K562 (cell line): ENCODE data around the gene TTN. TPM values are rescaled to one million over a fixed set of nuclear protein-coding genes. Genes with fewer than 3 reads are reported as not detected.

Source experiments
- ATAC-seq: fragments of 200-7000 bp; cut with Tn5 transposase; 3 replicates; pipeline ENCODE4 v1.9.1; 2020; ENCODE audit warnings: moderate library complexity
- BruUV-seq: library from RNA; stranded (reverse); fragments of 400-500 nt; replicated peaks from 2 replicates; lab custom pipeline; 2021; lab: Mats Ljungman, UMichigan
- CTCF ChIA-PET: fragments of 300-600 bp; formaldehyde crosslinking; extraction: SDS; loops from one replicate; lab custom pipeline; 2021; ENCODE audit warnings: low intra/inter-chr PET ratio; lab: Yijun Ruan, JAX
- POLR2A ChIA-PET: fragments of 300-600, 350-650 bp; sonication (Branson Sonifier 250); formaldehyde crosslinking; extraction: SDS; loops from one replicate; lab custom pipeline; 2021; ENCODE audit warnings: antibody characterized with exemption, inconsistent platforms; lab: Yijun Ruan, JAX
- DNase-seq, 4 experiments: peaks; one replicate each; pipeline versions ENCODE4 v3.0.0 to v3.0.0-alpha.2; 2011 to 2018; ENCODE audit warnings: low spot score in 3 of 4, mixed read lengths in 3 of 4; ENCODE audit errors: extremely low read depth in 1 of 4
- FAIRE-seq: peaks from 2 replicates; lab custom pipeline; 2011; peaks lifted over from hg19 to GRCh38; lab: Jason Lieb, UNC
- H2AFZ ChIP-seq: 2 replicates; pipeline ENCODE4 v1.6.0; 2011; ENCODE audit warnings: low read depth, low read length, control low read depth, inconsistent platforms
- H3K27ac ChIP-seq: fragments of 200-600 bp; 3 replicates; pipeline ENCODE4 v1.8.0; 2011; ENCODE audit warnings: low read depth, mild to moderate bottlenecking, control low read depth, inconsistent platforms, low read length, moderate library complexity, mixed read lengths; ENCODE audit errors: extremely low read depth
- H3K27me3 ChIP-seq, 2 experiments: fragments of 300-600 bp in 1 of 2; 2 replicates in 1 of 2; 3 replicates in 1 of 2; pipeline versions ENCODE4 v1.6.0 to v1.8.0; 2011; ENCODE audit warnings: inconsistent platforms in 2 of 2, low read length in 2 of 2, mild to moderate bottlenecking in 1 of 2, mixed read lengths in 1 of 2, moderate library complexity in 1 of 2; ENCODE audit not compliant: control insufficient read depth in 2 of 2, insufficient read depth in 2 of 2
- H3K36me3 ChIP-seq: fragments of 300-600 bp; 3 replicates; pipeline ENCODE4 v1.8.0; 2011; ENCODE audit warnings: mild to moderate bottlenecking, low read length, inconsistent platforms; ENCODE audit not compliant: control insufficient read depth, insufficient read depth
- H3K4me1 ChIP-seq, 2 experiments: fragments of 200-600 bp in 1 of 2; replicated peaks in 1 of 2; 2 replicates in 1 of 2; 3 replicates in 1 of 2; pipeline versions ENCODE4 v1.5.1 to v1.8.0; 2011; ENCODE audit warnings: inconsistent platforms in 2 of 2, low read length in 2 of 2, mild to moderate bottlenecking in 1 of 2, mixed read lengths in 1 of 2, moderate library complexity in 1 of 2; ENCODE audit not compliant: control insufficient read depth in 2 of 2, insufficient read depth in 2 of 2
- H3K4me2 ChIP-seq: 2 replicates; pipeline ENCODE4 v1.6.1; 2011; ENCODE audit warnings: low read length, control low read depth, inconsistent platforms, mixed read lengths; ENCODE audit not compliant: insufficient read depth
- H3K4me3 ChIP-seq: fragments of 200-600 bp; sonication (generic), shearing (Covaris generic); 2 replicates; pipeline ENCODE4 v1.5.1; 2016; ENCODE audit warnings: control low read depth, inconsistent platforms
- H3K79me2 ChIP-seq: fragments of 200-600 bp; 3 replicates; pipeline ENCODE4 v1.8.0; 2011; ENCODE audit warnings: low read length, inconsistent platforms; ENCODE audit not compliant: control insufficient read depth, insufficient read depth
- H3K9ac ChIP-seq, 2 experiments: 2 replicates each; pipeline versions ENCODE4 v1.6.0 to v1.6.1; 2011; ENCODE audit warnings: low read depth in 2 of 2, low read length in 2 of 2, control low read depth in 1 of 2, inconsistent platforms in 1 of 2, mild to moderate bottlenecking in 1 of 2, mixed read lengths in 1 of 2; ENCODE audit not compliant: insufficient read depth in 1 of 2
- H3K9me1 ChIP-seq: one replicate; pipeline ENCODE4 v1.6.0; 2011; ENCODE audit warnings: inconsistent platforms, mild to moderate bottlenecking, low read length, moderate library complexity; ENCODE audit not compliant: control insufficient read depth, insufficient read depth
- H3K9me3 ChIP-seq: replicated peaks from 2 replicates; pipeline ENCODE4 v1.5.1; 2011; ENCODE audit warnings: low read depth, low read length, inconsistent platforms; ENCODE audit not compliant: control insufficient read depth, insufficient read depth
- H4K20me1 ChIP-seq: replicated peaks from 2 replicates; pipeline ENCODE4 v1.6.1; 2011; ENCODE audit warnings: low read length, inconsistent platforms, mixed read lengths; ENCODE audit not compliant: control insufficient read depth, insufficient read depth
- ATF3 ChIP-seq, 2 experiments: fragments of 450-650 bp in 1 of 2; sonication (generic) in 1 of 2; formaldehyde crosslinking in 1 of 2; IDR thresholded peaks in 1 of 2; conservative IDR thresholded peaks in 1 of 2; 2 replicates each; pipeline versions ENCODE4 v1.6.1 to v1.8.1; 2016 to 2023; ENCODE audit warnings: mild to moderate bottlenecking in 2 of 2, moderate library complexity in 2 of 2, inconsistent platforms in 1 of 2, missing genetic modification reagents in 1 of 2
- KDM1A ChIP-seq, 2 experiments: fragments of 450-650 bp; IDR thresholded peaks; 2 replicates each; pipeline ENCODE4 v1.6.1; 2016; ENCODE audit warnings: mild to moderate bottlenecking in 2 of 2
- TEAD2 ChIP-seq: fragments of 450-650 bp; IDR thresholded peaks from 2 replicates; pipeline ENCODE4 v1.6.1; 2016; ENCODE audit warnings: missing genetic modification characterization, control low read depth, missing compliant biosample characterization
- ZBTB34 ChIP-seq: fragments of 250-450 bp; sonication (Bioruptor Pico); IDR thresholded peaks from 2 replicates; pipeline ENCODE4 v1.8.0; 2021; ENCODE audit warnings: mild to moderate bottlenecking, moderate library complexity
- ZNF175 ChIP-seq: fragments of 200-800 bp; sonication (Bioruptor generic); IDR thresholded peaks from 2 replicates; pipeline ENCODE4 v1.6.1; 2016; ENCODE audit warnings: low read depth, mild to moderate bottlenecking, missing genetic modification characterization, missing compliant biosample characterization
- WGBS: fragments of 100-300 bp; shearing (Covaris generic); methylation state at CpG from one replicate; pipeline ENCODE4 v1.1.6; 2016; ENCODE audit warnings: low coverage, mixed read lengths; ENCODE audit not compliant: insufficient coverage; ENCODE audit errors: missing lambda C conversion rate; 5-methylcytosine and 5-hydroxymethylcytosine counted together
- in situ Hi-C: fragments of 300-500 bp; cut with MboI; formaldehyde crosslinking; loops from 4 replicates; pipeline ENCODE4 v1.15.0; 2018; ENCODE audit warnings: inconsistent platforms, mixed read lengths
- intact Hi-C: fragments of 100-400 bp; cut with micrococcal nuclease; formaldehyde crosslinking; loops from 2 replicates; pipeline ENCODE4 v1.14.2; 2022
- polyA plus RNA-seq, 8 experiments: library from polyadenylated mRNA; depleted of rRNA in 4 of 8; stranded (reverse) in 5 of 8; unstranded in 3 of 8; fragments of >200 nt; fragmentation: Nextera tagmentation in 2 of 8; fragmentation: Illumina TruSeq in 1 of 8; extraction: Ambion mirVana in 2 of 8; extraction: Trizol in 1 of 8; gene quantifications; 2 replicates each; pipeline versions ENCODE4 v1.2.1 to v1.2.3, GENCODE V29; 2011 to 2014; ENCODE audit warnings: inconsistent platforms in 1 of 8, missing spikeins in 1 of 8
- total RNA-seq, 7 experiments: library from RNA; depleted of rRNA in 6 of 7; stranded (reverse); fragments of >200 nt in 6 of 7; fragmentation: Illumina TruSeq in 2 of 7; extraction: Trizol in 2 of 7; gene quantifications; 2 replicates each; pipeline versions ENCODE4 v1.2.1 to v1.2.3, GENCODE V29; 2011 to 2021; ENCODE audit warnings: low replicate concordance in 1 of 7
- TF ChIP-seq, protein P1 (sequence below): fragments of 250-450 bp; sonication (Bioruptor Pico); IDR thresholded peaks from 2 replicates; pipeline ENCODE4 v1.8.0; 2021; ENCODE audit warnings: moderate library complexity, mild to moderate bottlenecking, inconsistent platforms
- TF ChIP-seq, protein P2 (sequence below): fragments of 250-450 bp; sonication (Bioruptor Pico); IDR thresholded peaks from 2 replicates; pipeline ENCODE4 v1.4.0; 2020

TTN gene
- total and polyA plus RNA-seq, 9 of the 15 experiments (the other 6 are each of a cell fraction or from before 2014, with no cell fraction given): under 0.01 to 0.20 (median 0.04) TPM; not detected in 1

DNA sequence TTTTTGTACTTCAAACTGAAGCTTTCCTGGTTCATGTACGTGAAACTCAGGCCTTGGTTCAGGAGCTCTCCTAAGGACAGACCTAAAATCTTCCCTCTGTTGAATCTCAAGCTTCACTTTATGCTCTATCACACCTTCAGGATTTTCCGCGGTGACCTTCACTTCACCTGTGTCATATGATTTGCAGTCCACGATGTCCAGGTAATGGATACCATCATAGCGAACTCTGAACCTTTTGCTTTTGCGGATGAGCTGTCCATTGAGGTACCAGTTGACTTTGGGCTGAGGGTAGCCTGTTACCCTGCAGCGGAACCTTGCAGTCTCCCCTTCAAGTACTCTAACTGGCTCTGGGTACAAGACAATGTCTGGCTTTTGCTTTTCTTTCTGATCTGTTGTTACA is 31.2 kb downstream of the TTN start:
- no peak overlapping the region for H2AFZ ChIP-seq
- no peaks in the 10 kb centered on the region for H4K20me1 ChIP-seq
- no peaks in the 10 kb centered on the region for H3K9me3 ChIP-seq
- WGBS: 3% methylated on average over 7 of the region's 7 CpGs
- in situ Hi-C loops: no loop called here
- no peak overlapping the region for H3K4me3 ChIP-seq
- no peak overlapping the region for H3K27ac ChIP-seq
- ATAC-seq (no peak), DNase-seq (no peak)
- H3K36me3 ChIP-seq: no peaks in the 10 kb centered on the region
- BruUV-seq: no TSS peak
- TF ChIP-seq KDM1A (IDR thresholded peaks at IDR 0.05): no peak
- TF ChIP-seq, all 486 proteins: peak for 0
- Histone ChIP-seq H3K9me1 (no peaks in the 10 kb centered on the region), H3K79me2 (no peaks in the 10 kb centered on the region), H3K4me2 (no peak overlapping the region), H3K27me3 (no peaks in the 10 kb centered on the region), H3K9ac (no peak overlapping the region), H3K4me1 (no peaks in the 10 kb centered on the region)
- POLR2A ChIA-PET: no interaction called here
- intact Hi-C loops: no loop called here
- no peak for FAIRE-seq
- CTCF ChIA-PET: no interaction called here

DNA sequence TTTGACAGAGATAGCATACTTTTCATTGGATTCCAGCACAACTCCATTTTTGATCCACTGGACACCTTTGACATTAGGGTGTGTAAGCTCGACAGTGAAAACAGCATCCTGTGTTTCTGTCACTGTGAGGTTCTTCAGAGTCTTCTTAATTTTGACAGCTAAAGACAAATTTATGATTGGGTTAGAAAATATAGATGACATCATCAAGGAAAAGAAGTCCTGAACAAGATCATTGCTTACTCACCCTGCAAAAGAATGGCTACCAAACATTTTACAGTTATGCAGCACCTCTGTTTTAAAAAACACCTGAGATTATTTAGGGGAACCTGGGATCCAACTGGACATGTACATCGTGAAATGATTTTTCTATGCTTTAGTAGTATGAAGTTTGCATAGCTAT is 36.7 kb downstream of the TTN start:
- ATAC-seq (no peak), FAIRE-seq (no peak), DNase-seq (no peak)
- H3K27me3 ChIP-seq: no peaks in the 10 kb centered on the region
- CTCF ChIA-PET: no interaction called here
- no peaks in the 10 kb centered on the region for H4K20me1 ChIP-seq
- no peak overlapping the region for H3K4me2 ChIP-seq
- no peak overlapping the region for H3K9ac ChIP-seq
- no peak overlapping the region for H2AFZ ChIP-seq
- BruUV-seq: no TSS peak
- in situ Hi-C loops (no loop called here), intact Hi-C loops (no loop called here)
- H3K4me1 ChIP-seq: no peaks in the 10 kb centered on the region
- H3K36me3 ChIP-seq: no peaks in the 10 kb centered on the region
- TF ChIP-seq TEAD2 (tag): no peak
- peak; percentile 55 for TF ChIP-seq ATF3 (IDR thresholded peaks at IDR 0.05)
- no peak for TF ChIP-seq ATF3 (CRISPR knock-in tag; conservative IDR thresholded peaks at IDR 0.05)
- TF ChIP-seq, protein P1, sequence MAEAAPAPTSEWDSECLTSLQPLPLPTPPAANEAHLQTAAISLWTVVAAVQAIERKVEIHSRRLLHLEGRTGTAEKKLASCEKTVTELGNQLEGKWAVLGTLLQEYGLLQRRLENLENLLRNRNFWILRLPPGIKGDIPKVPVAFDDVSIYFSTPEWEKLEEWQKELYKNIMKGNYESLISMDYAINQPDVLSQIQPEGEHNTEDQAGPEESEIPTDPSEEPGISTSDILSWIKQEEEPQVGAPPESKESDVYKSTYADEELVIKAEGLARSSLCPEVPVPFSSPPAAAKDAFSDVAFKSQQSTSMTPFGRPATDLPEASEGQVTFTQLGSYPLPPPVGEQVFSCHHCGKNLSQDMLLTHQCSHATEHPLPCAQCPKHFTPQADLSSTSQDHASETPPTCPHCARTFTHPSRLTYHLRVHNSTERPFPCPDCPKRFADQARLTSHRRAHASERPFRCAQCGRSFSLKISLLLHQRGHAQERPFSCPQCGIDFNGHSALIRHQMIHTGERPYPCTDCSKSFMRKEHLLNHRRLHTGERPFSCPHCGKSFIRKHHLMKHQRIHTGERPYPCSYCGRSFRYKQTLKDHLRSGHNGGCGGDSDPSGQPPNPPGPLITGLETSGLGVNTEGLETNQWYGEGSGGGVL: no peak
- TF ChIP-seq ZBTB34 (CRISPR knock-in tag): no peak
- TF ChIP-seq, protein P2, sequence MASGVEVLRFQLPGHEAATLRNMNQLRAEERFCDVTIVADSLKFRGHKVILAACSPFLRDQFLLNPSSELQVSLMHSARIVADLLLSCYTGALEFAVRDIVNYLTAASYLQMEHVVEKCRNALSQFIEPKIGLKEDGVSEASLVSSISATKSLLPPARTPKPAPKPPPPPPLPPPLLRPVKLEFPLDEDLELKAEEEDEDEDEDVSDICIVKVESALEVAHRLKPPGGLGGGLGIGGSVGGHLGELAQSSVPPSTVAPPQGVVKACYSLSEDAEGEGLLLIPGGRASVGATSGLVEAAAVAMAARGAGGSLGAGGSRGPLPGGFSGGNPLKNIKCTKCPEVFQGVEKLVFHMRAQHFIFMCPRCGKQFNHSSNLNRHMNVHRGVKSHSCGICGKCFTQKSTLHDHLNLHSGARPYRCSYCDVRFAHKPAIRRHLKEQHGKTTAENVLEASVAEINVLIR (CRISPR knock-in tag): no peak
- no peak for TF ChIP-seq ZNF175 (CRISPR knock-in tag)
- no peak overlapping the region for H3K4me3 ChIP-seq
- H3K9me1 ChIP-seq: no peaks in the 10 kb centered on the region
- 0% methylated on average over 2 of the region's 2 CpGs for WGBS
- H3K9me3 ChIP-seq: no peaks in the 10 kb centered on the region
- POLR2A ChIA-PET: interaction anchor here (1.3 kb wide), 1 partner anchor 59 kb away, joined by 4 read pairs; no protein-coding TSS in a partner anchor
- H3K27ac ChIP-seq: no peak overlapping the region
- no peaks in the 10 kb centered on the region for H3K79me2 ChIP-seq
